Stimulated activated naive CD8-positive, alpha-beta T cell treated with anti-CD3 and anti-CD28 coated beads, Interleukin-15, Interleukin-2, amounts not matched to agents 100 U/mL and 50 U/mL, for 24 hours (primary cell): ENCODE measurements around the gene NT5C1B.
A peak's percentile ranks its signal among the peaks of the same experiment; 100 is the strongest.

ENCODE experiments used
- ATAC-seq: fragments of 150-1000 bp; cut with Tn5 transposase; one replicate; pipeline ENCODE4 v1.10.0; 2021
- DNase-seq: peaks from one replicate; pipeline ENCODE4 v3.0.0; 2021

The NT5C1B gene

DNA sequence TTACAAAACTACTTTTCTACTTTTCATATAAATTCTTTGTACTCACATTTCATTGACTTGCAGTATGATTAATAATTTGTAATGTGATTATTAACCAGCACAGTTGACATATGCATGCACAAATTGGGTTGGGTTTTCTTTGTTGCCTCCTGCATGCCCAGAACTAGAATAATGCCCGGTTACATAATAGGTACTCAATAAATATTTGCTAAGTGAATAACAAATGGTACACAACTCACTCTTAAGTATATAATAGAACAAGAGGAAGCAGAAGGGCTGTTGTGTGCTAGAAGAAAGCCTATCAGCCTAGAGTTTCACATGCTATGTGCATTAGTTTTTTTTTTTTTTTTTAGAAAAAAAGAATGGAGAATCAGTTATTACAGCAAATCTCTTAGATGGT, 38.2 kb downstream of the NT5C1B start:
- ATAC-seq (no peak), DNase-seq (no peak)

- no peak for DNase-seq
- no peak for ATAC-seq
Measured at GRCh38 chr2:18550433-18550832, 38.9 kb downstream of the NT5C1B start.

- ATAC-seq, result no peak
- DNase-seq, result no peak
Measured at GRCh38 chr2:18549083-18549482, 40.3 kb downstream of the NT5C1B start.

DNA sequence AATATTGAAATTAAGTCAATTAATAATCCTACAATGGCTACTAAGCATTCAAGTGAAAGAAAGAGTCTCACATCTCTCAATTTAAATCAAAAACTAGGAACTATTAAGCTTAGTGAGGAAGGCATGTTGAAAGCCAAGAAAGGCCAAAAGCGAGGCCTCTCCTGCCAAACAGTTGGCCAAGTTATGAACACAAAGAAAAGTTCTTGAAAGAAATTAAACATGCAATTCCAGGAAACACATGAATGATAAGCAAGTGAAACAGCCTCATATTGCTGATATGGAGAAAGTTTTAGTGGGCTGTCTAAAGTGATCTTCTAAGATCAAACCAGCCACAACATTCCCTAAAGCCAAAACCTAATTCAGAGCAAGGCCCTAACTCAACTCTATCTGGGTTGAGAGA, 40.7 kb downstream of the NT5C1B start:
- no peak for ATAC-seq
- no peak for DNase-seq

GRCh38 chr2:18546567-18546966, 42.8 kb downstream of the NT5C1B start:
- DNase-seq, result no peak
- no peak for ATAC-seq

DNA sequence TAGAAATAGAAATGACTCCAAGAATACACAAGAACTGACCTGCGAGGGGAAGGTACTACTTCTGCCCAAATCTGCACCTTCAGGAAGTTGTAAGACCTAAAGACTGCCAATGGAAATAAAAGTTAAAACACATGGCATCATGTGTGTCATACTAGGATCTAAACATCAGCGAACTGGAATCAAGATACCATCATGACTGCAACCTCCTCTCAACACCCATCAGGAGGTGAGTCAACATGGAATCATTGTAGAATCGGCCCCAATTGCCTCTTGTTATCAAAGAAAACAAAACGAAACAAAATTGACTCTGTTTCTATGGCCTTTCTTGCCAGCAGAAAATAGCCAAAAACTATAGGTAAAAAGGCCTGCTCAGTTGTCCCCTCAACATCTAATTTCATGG, 44.0 kb downstream of the NT5C1B start:
- ATAC-seq, result peak; percentile 43
- DNase-seq, result no peak

DNA sequence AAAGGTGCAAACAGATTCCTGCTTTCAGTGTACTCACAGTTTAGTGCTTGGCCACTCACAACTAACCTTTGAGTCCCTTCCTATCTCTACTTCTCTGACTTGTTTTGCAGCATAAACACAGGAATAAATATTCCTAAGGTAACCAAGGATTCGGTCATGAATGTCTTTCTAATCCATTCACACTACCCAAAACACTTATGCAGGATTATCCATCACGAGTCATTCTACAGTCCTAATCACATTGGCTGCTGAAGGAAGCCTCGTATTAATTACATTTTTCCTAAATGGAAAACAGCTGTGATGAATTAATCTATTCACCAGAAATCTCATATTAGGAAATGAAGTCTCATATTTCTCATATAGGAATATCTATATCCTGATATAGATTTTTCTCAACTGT, 45.2 kb downstream of the NT5C1B start:
- no peak for ATAC-seq

DNA sequence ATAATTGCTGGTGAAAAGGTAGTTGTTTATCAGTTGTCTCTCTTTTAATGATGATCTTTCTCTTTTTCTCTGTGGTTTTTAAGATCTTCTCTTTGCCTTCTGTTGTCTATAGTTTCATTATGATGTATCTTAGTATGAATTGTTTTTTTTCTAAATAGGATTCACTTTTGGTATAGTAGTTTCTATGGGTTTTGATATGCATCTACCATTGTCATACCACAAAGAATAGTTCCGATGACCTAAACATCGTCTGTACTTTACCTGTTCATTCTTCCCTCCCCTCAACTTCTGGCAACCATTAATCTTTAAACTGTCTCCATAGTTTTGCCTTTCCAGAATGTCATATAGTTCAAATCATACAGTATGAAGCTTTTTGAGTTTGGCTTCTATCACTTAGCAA, 48.5 kb downstream of the NT5C1B start:
- no peak for DNase-seq
- no peak for ATAC-seq

More for the DNA sequence above, 45.2 kb downstream of the NT5C1B start:
- DNase-seq, result no peak

GRCh38 chr2:18536697-18537096, 52.7 kb downstream of the NT5C1B start:
- DNase-seq, result no peak
- ATAC-seq, result no peak

DNA sequence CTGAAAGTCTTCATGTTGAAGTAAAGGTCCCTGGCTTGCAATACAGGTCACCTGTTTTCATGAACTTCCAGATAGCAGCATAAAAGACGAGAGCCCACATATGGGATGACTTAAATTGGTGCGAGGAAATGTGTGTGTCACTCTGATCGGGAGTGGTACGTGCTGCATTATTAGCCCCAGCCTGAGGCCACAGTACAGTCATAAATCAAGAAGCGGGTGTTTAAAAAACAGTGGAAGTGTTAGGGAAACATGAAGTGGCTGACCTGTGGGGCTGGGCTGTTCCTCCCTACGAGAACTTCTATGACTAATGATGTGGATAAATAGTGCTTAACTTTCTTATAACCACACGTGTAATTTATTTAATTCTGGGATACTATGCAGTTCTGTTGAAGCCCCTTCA, 53.3 kb downstream of the NT5C1B start:
- DNase-seq, result no peak
- ATAC-seq, result peak; percentile 23

DNA sequence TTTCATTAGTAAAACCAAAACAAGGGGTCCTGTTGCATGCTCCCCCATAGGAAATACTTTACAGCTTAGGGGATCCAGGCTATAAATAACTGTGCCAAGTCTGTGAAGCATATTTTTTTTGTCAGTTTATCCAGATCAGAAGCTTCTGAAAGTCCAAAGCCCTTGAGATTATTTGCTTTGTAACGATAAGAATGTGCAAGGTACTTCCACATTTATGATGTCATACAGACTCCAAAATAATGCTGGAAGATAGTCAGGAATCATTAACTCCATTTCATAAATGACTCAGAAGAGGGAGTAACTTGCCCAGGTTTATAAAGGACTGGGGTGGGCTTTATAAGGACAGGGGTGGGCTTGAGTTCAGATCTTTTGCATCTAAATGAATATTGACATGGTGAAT, 58.2 kb downstream of the NT5C1B start:
- DNase-seq (no peak), ATAC-seq (no peak)

DNA sequence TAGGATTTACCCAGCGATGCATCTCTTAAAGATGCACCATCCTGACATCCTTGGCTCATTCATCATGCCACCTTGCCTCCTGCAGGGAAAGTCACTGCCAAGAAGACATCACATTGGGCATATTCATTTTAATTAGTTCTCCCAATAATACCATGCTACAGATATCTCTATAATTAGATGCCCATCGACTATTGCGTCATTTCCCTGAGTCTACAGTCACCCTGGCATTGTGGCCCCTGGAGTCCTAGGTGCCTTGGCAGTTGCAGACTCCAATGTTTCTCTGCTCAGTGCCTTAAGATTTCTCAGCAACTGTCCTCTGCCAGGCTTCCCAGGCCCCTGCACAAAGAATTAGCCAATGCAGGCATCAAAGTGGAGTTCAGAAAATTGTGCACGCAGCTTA, 61.5 kb downstream of the NT5C1B start:
- no peak for ATAC-seq
- DNase-seq, result no peak

DNA sequence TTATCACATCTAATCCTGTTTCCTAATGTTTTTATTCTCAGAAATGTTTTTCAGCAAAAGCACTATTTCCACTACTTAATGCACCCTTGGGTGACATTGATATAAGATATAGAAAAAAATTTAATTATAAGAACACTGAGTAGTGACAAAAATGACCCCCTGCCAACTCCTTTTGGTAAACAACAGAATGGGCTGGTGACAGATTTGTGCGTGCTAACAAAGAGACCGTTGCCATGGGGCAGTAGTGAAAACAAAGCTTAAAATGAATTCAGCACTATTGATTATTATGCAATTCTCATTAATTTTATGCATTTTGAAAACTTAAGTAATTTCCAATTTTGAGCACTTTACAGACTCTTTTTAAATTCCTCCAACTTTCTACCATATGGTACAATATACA, 62.0 kb downstream of the NT5C1B start:
- ATAC-seq (no peak), DNase-seq (no peak)

DNA sequence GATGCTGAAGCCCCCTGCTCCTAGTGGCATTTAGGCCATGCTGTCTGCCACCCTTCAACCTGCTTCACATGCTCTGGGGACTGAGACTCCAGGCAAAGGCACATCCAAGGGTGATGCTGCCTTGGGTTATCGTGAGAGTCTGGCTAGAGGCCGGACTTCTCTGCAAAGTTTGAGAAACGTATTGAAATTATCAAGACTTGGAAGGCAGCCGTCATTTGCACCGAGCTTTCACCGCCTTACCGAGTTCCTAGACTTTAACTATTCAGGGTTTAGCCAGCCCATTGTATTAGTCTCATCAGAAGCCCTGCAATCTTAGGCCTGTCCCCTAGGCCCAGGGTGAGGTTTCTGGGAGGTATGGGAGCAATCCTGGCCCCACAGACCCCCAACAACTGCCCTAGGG, 62.9 kb downstream of the NT5C1B start:
- DNase-seq (no peak), ATAC-seq (no peak)

DNA sequence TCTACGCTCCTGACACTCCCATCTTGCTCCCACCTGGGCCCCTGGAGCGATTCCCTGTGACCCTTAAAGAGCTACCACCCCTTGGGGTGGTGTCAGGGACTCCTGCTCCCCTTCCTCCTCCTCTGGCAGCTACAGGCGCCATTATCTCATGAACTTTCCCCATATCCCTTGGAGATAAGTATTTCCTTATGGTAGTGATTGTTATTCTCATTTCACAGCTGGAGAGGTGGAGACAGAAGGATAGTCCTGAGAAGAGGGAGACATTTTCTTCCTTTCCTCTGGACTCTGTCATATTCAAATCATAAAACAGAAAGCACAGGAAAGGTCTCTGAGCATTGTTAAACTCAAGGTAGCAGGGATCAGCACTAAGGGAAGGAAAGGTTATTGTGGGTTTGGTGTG, 63.5 kb downstream of the NT5C1B start:
- DNase-seq, result no peak
- ATAC-seq, result no peak

DNA sequence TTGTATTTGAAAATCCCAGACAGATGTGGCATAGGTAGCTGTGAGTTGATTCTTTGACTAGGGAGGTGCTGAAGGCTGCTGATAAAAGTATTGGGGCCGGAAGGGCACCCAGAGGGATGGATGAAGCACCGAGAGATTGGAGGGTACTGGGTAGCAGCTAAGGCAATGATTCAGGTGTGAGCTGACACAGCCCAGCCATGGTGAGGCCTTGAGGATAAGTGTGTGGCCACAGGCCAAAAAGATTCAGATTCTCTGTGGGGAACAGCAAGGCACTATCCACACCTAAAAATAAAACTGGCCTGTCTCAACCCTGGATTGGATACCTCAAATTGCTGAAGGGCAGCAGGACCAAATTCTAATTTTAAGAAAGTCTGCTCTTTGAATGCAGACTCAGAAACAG, 64.1 kb downstream of the NT5C1B start:
- ATAC-seq (no peak), DNase-seq (no peak)

- ATAC-seq (no peak), DNase-seq (no peak)
Measured at GRCh38 chr2:18522484-18523146, 66.8 kb downstream of the NT5C1B start.

- peak; percentile 78 for DNase-seq
- ATAC-seq, result peak; percentile 82
Measured at GRCh38 chr2:18520451-18521425, 68.6 kb downstream of the NT5C1B start.

- no peak for ATAC-seq
- DNase-seq, result no peak
Measured at GRCh38 chr2:18519914-18520450, 69.4 kb downstream of the NT5C1B start.

GRCh38 chr2:18518116-18519111, 71.0 kb downstream of the NT5C1B start:
- DNase-seq (no peak), ATAC-seq (no peak)

DNA sequence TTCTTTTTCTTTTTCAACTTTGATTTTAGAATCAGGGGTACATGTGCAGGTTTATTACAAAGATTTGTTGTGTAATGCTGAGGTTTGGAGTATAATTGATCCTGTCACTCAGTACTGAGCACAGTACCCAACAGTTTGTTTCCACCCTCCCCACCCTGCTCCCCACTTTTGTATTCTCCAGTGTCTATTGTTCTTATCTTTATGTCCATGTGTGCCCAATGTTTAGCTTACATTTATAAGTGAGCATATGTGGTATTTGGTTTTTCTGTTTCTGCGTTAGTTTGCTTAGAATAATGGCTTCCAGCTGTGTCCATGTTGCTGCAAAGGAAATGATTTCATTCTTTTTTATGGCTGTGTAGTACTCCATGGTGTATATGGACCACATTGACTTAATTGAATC, 72.0 kb downstream of the NT5C1B start:
- ATAC-seq (no peak), DNase-seq (no peak)

- DNase-seq (no peak), ATAC-seq (no peak)
Measured at GRCh38 chr2:18516112-18516511, 73.3 kb downstream of the NT5C1B start.
